ENCODE results near the gene C9orf50. TPM values are rescaled to one million over a fixed set of nuclear protein-coding genes. Genes with fewer than 3 reads are reported as not detected.

C9orf50 gene
- polyA plus RNA-seq, 2 of the 4 experiments (the other 2 are of a cell fraction) = 0.05 to 0.10 TPM

DNA sequence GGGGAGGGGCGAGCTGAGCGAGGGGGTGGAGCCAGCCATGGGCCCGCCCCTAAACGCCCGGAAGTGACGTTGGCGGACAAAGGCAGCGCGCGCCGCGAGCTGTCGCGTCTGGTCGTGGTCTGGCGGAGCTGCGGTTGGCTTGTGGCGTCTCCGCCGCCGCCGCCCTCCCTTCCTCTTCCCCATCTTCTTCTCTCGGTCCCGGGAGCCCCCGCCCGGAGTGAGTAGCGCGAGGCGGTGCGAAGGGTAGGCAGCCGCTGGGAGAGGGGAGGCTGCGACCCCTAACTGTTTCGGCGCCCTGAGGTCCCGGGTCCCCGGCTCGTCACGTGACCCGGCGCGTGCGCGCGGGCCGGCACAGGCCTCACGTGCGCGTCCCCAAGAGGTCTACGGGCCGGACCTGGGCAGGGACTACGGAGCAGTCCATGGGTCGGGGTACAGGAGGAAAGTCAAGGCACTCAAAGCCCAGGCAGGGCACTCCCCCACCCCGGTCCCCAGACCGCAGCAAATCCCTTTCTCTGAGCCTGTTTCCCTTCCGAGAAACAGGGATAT is 5.3 kb upstream of the C9orf50 start, which contains the start of gene NTMT1 (continued):
- TF ChIP-seq JUN (IDR thresholded peaks at IDR 0.05) (peak; percentile 87 to 90), KDM5A (IDR thresholded peaks at IDR 0.05) (no peak; the same call in 1 of the 2 replicates), POLR2A (IDR thresholded peaks at IDR 0.05; ENCODE audit: low read length) (peak; percentile 93), TFCP2L1 (CRISPR knock-in tag; IDR thresholded peaks at IDR 0.05) (peak; percentile 88), BHLHE40 (IDR thresholded peaks at IDR 0.05; ENCODE audit: low read depth, low read length) (peak; percentile 76), RAD21 (conservative IDR thresholded peaks at IDR 0.05 in 1 of 2, IDR thresholded peaks at IDR 0.05 in 1 of 2) (no peak), NPAS2 (CRISPR knock-in tag; IDR thresholded peaks at IDR 0.05; ENCODE audit: borderline replicate concordance) (peak; percentile 89)
- TF ChIP-seq, protein P1, sequence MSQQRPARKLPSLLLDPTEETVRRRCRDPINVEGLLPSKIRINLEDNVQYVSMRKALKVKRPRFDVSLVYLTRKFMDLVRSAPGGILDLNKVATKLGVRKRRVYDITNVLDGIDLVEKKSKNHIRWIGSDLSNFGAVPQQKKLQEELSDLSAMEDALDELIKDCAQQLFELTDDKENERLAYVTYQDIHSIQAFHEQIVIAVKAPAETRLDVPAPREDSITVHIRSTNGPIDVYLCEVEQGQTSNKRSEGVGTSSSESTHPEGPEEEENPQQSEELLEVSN (IDR thresholded peaks at IDR 0.05; ENCODE audit: borderline replicate concordance, low read depth) = peak; percentile 84
- TF ChIP-seq, protein P2, sequence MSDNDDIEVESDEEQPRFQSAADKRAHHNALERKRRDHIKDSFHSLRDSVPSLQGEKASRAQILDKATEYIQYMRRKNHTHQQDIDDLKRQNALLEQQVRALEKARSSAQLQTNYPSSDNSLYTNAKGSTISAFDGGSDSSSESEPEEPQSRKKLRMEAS (IDR thresholded peaks at IDR 0.05) = peak; percentile 98

DNA sequence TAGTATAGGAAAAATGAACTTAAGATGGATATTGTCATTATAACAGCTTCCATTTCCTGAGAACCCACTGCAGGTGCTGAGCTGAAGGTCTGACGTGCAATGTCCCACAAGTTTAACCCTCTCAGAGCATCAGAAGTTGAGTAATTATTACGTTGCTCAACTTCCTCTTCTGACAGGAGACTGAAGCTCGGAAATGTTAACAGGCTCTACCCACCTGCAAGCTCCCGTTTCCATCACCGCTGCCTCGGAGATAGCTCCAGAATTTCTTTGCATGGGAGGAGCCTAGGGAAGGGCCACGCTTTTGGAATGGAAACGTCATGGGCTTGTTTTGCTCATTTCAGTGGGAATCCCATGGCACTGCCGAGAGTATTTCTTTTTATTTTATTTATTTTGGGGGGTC is 4.0 kb upstream of the C9orf50 start:
- H3K4me2 ChIP-seq = no peak overlapping the region
- no peak for DNase-seq (ENCODE audit: low read depth in 1 of 2, low spot score in 1 of 2)
- H3K9me3 ChIP-seq = no peaks in the 10 kb centered on the region
- ChIA-PET CTCF (interaction anchor here (0.6 to 26.2 kb wide), 43 partner anchors 8 to 630 kb away, joined by 3 to 947 read pairs (median 4); partner anchors contain the start of genes ASB6 and IER5L), POLR2A (interaction anchor here (1.4 to 3.1 kb wide), 3 partner anchors 16 to 485 kb away, joined by 4 to 21 read pairs (median 6); partner anchors contain the start of gene IER5L)
- FAIRE-seq = no peak
- WGBS (ENCODE audit: missing lambda C conversion rate) = 69% methylated on average over 9 of the region's 9 CpGs
- H3K4me1 ChIP-seq = peaks cover 28% of the 10 kb centered on the region
- H3K27ac ChIP-seq = no peak overlapping the region; a peak in 1 of 6 replicates
- no peak for ATAC-seq
- no peak for TF ChIP-seq EHMT2 (IDR thresholded peaks at IDR 0.05; ENCODE audit: low read depth)
- no peak overlapping the region for H3K4me3 ChIP-seq

DNA sequence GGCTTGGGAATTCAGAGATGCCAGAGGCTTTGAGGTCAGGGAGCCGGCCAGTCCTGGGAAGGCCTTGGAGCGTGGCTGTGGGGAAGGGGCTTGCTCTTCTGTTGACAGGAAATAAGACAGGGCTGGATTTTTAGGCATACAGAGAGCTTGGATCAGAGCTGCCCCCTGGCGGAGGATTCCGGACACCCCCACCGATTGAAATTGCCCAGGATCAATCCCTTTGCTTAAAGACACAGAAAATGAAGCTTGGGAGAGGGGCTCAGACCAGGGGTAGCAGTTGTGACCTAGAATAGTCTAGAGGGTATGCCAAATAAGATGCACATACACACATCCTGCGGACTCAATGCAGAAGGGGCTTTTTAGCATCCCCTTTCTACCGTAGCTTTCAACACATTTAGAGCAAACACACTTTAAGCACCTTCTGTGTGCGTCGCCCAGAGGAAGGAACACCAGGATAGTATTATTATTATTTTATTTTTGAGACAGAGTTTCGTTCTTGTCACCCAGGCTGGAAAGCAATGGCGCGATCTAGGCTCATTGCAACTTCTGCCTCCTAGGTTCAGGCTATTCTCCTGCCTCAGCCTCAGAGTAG is 3.4 kb upstream of the C9orf50 start:
- FAIRE-seq = no peak
- Histone ChIP-seq H3K4me2 (no peak overlapping the region), H3K9me3 (no peaks in the 10 kb centered on the region), H3K27ac (peak overlapping the region; percentile 31 to 46; a peak in 3 of 6 replicates), H3K4me3 (no peak overlapping the region), H3K4me1 (peaks cover 33% of the 10 kb centered on the region)
- POLR2A ChIA-PET = interaction anchor here (0.5 to 3.1 kb wide), 6 partner anchors 15 to 492 kb away, joined by 3 to 21 read pairs (median 4); partner anchors contain the start of gene IER5L
- peak in 1 of 2 experiments; percentile 53; a peak in 3 of 6 replicates for ATAC-seq
- TF ChIP-seq RAD21 (conservative IDR thresholded peaks at IDR 0.05 in 1 of 2, IDR thresholded peaks at IDR 0.05 in 1 of 2) (peak; percentile 77 to 80), BHLHE40 (IDR thresholded peaks at IDR 0.05; ENCODE audit: low read depth, low read length) (no peak), SMC3 (IDR thresholded peaks at IDR 0.05) (peak; percentile 90)
- TF ChIP-seq, protein P3, sequence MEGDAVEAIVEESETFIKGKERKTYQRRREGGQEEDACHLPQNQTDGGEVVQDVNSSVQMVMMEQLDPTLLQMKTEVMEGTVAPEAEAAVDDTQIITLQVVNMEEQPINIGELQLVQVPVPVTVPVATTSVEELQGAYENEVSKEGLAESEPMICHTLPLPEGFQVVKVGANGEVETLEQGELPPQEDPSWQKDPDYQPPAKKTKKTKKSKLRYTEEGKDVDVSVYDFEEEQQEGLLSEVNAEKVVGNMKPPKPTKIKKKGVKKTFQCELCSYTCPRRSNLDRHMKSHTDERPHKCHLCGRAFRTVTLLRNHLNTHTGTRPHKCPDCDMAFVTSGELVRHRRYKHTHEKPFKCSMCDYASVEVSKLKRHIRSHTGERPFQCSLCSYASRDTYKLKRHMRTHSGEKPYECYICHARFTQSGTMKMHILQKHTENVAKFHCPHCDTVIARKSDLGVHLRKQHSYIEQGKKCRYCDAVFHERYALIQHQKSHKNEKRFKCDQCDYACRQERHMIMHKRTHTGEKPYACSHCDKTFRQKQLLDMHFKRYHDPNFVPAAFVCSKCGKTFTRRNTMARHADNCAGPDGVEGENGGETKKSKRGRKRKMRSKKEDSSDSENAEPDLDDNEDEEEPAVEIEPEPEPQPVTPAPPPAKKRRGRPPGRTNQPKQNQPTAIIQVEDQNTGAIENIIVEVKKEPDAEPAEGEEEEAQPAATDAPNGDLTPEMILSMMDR (IDR thresholded peaks at IDR 0.05) = peak; percentile 81
- WGBS (ENCODE audit: missing lambda C conversion rate) = 35% methylated on average over 12 of the region's 12 CpGs
- DNase-seq (ENCODE audit: low read depth in 1 of 2, low spot score in 1 of 2) = peak; percentile 61 to 79
- CTCF ChIA-PET = interaction anchor here (0.6 to 26.2 kb wide), 56 partner anchors 9 to 762 kb away, joined by 3 to 947 read pairs (median 4); partner anchors contain the start of genes ASB6 and IER5L

DNA sequence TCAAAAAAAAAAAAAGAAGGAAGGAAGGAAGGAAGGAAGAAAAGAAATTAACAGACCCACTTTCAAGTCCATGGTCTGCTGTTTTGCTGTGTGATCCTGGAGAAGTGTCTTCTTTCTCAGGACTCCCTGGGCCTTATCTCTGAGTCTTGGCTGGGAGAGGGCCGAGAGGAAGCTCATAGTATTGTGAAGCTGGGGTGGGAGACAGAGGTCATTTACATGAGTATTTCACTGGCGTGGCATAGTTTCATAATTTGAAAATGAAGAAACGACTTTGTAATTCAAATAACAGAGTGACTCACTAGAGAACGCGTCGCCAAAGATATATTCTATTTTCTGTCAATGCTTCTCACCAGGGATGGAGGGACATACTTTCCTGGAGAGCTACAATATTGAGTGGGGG is 2.4 kb upstream of the C9orf50 start:
- CTCF ChIA-PET = interaction anchor here (0.6 to 26.2 kb wide), 19 partner anchors 10 to 520 kb away, joined by 3 to 947 read pairs (median 5); partner anchors contain the start of gene ASB6

More for the DNA sequence above, 2.4 kb upstream of the C9orf50 start:
- TF ChIP-seq CHD4 (IDR thresholded peaks at IDR 0.05; ENCODE audit: borderline replicate concordance) = no peak
- no peak for TF ChIP-seq BHLHE40 (IDR thresholded peaks at IDR 0.05; ENCODE audit: low read depth, low read length)
- TF ChIP-seq, protein P4, sequence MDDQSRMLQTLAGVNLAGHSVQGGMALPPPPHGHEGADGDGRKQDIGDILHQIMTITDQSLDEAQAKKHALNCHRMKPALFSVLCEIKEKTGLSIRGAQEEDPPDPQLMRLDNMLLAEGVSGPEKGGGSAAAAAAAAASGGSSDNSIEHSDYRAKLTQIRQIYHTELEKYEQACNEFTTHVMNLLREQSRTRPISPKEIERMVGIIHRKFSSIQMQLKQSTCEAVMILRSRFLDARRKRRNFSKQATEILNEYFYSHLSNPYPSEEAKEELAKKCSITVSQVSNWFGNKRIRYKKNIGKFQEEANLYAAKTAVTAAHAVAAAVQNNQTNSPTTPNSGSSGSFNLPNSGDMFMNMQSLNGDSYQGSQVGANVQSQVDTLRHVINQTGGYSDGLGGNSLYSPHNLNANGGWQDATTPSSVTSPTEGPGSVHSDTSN (IDR thresholded peaks at IDR 0.05) = no peak
- TF ChIP-seq TP53 (CRISPR knock-in tag; IDR thresholded peaks at IDR 0.05) = no peak
- TF ChIP-seq JUN (IDR thresholded peaks at IDR 0.05) = no peak
- no peak for TF ChIP-seq MAZ (IDR thresholded peaks at IDR 0.05; ENCODE audit: borderline replicate concordance, low read depth, low read length)
- TF ChIP-seq KDM1A (IDR thresholded peaks at IDR 0.05; ENCODE audit: low read depth) = no peak
- 70% methylated on average over 6 of the region's 6 CpGs for WGBS (ENCODE audit: missing lambda C conversion rate)
- Histone ChIP-seq H3K4me3 (no peak overlapping the region), H3K27ac (no peak overlapping the region), H3K9me3 (no peaks in the 10 kb centered on the region), H3K4me2 (no peak overlapping the region), H3K4me1 (peaks cover 29% of the 10 kb centered on the region)
- POLR2A ChIA-PET = interaction anchor here (1.4 to 3.1 kb wide), 2 partner anchors 445 to 491 kb away, joined by 3 to 21 read pairs; partner anchors contain the start of gene IER5L
- FAIRE-seq (no peak), ATAC-seq (no peak), DNase-seq (ENCODE audit: low read depth in 1 of 2, low spot score in 1 of 2) (no peak)

All from A549 (cell line).